Measurements from ENCODE around the gene POU2AF3. TPM values are rescaled to one million over a fixed set of nuclear protein-coding genes. Genes with fewer than 3 reads are reported as not detected.

Gene POU2AF3
- total RNA-seq, 2 experiments from 2014 or later: not detected

- Histone ChIP-seq H3K36me3 (ENCODE audit: insufficient read depth, low read length) (no peaks in the 10 kb centered on the region), H3K4me3 (ENCODE audit: low read length) (no peak overlapping the region), H3K9me3 (ENCODE audit: control insufficient read depth in 1 of 2, insufficient read depth in 1 of 2, low read length in 2 of 2) (no peaks in the 10 kb centered on the region), H3K4me1 (ENCODE audit: insufficient read depth, low read length) (peaks cover 6% of the 10 kb centered on the region), H3K27ac (ENCODE audit: low read depth in 1 of 2, low read length in 2 of 2) (no peak overlapping the region), H3K27me3 (ENCODE audit: control insufficient read depth in 1 of 2, insufficient read depth in 2 of 2, low read length in 2 of 2) (peaks cover 22 to 32% of the 10 kb centered on the region in 2 experiments)
- Mint-ChIP-seq H3K27ac (no peak overlapping the region), H3K27me3 (peaks cover 59% of the 10 kb centered on the region), H3K4me1 (ENCODE audit: low read depth) (peaks cover 5% of the 10 kb centered on the region), H3K36me3 (ENCODE audit: low read depth) (no peaks in the 10 kb centered on the region), H3K9me3 (no peaks in the 10 kb centered on the region), H3K4me3 (no peak overlapping the region)
- no peak for TF ChIP-seq CTCF (IDR thresholded peaks at IDR 0.05)
- DNase-seq (no peak), ATAC-seq (ENCODE audit: poor library complexity) (no peak)
- ChIA-PET CTCF (no interaction called here), POLR2A (no interaction called here)
- intact Hi-C loops (cut with DNase I, micrococcal nuclease): loop anchor here in 1 of 2 experiments (5.0 kb wide), 1 partner anchor 1990 kb away; no protein-coding TSS in a partner anchor
Measured at GRCh38 chr11:111302298-111302697, 4.0 kb downstream of the POU2AF3 start.

- no peak overlapping the region for H3K27ac ChIP-seq (ENCODE audit: low read depth in 1 of 2, low read length in 2 of 2)
- DNase-seq (no peak), ATAC-seq (ENCODE audit: poor library complexity) (no peak)
- H3K27me3 ChIP-seq (ENCODE audit: control insufficient read depth in 1 of 2, insufficient read depth in 2 of 2, low read length in 2 of 2): peaks cover 19 to 27% of the 10 kb centered on the region in 2 experiments
- intact Hi-C loops (cut with DNase I, micrococcal nuclease): loop anchor here in 1 of 2 experiments (5.0 kb wide), 1 partner anchor 1989 kb away; no protein-coding TSS in a partner anchor
- no peak overlapping the region for H3K27ac Mint-ChIP-seq
- TF ChIP-seq CTCF (IDR thresholded peaks at IDR 0.05): no peak
- no peaks in the 10 kb centered on the region for H3K36me3 ChIP-seq (ENCODE audit: insufficient read depth, low read length)
- no peak overlapping the region for H3K4me3 ChIP-seq (ENCODE audit: low read length)
- CTCF ChIA-PET: no interaction called here
- H3K27me3 Mint-ChIP-seq: peaks cover 57% of the 10 kb centered on the region
- no peaks in the 10 kb centered on the region for H3K9me3 Mint-ChIP-seq
- no peak overlapping the region for H3K4me3 Mint-ChIP-seq
- no peaks in the 10 kb centered on the region for H3K36me3 Mint-ChIP-seq (ENCODE audit: low read depth)
- peaks cover 6% of the 10 kb centered on the region for H3K4me1 ChIP-seq (ENCODE audit: insufficient read depth, low read length)
- no peaks in the 10 kb centered on the region for H3K9me3 ChIP-seq (ENCODE audit: control insufficient read depth in 1 of 2, insufficient read depth in 1 of 2, low read length in 2 of 2)
- H3K4me1 Mint-ChIP-seq (ENCODE audit: low read depth): no peaks in the 10 kb centered on the region
- POLR2A ChIA-PET: no interaction called here
Measured at GRCh38 chr11:111303461-111303860, 5.1 kb downstream of the POU2AF3 start.

- no peaks in the 10 kb centered on the region for H3K36me3 Mint-ChIP-seq (ENCODE audit: low read depth)
- H3K27me3 ChIP-seq (ENCODE audit: control insufficient read depth in 1 of 2, insufficient read depth in 2 of 2, low read length in 2 of 2): peaks cover 13 to 14% of the 10 kb centered on the region in 2 experiments
- no peaks in the 10 kb centered on the region for H3K9me3 ChIP-seq (ENCODE audit: control insufficient read depth in 1 of 2, insufficient read depth in 1 of 2, low read length in 2 of 2)
- no peaks in the 10 kb centered on the region for H3K4me1 ChIP-seq (ENCODE audit: insufficient read depth, low read length)
- no peaks in the 10 kb centered on the region for H3K9me3 Mint-ChIP-seq
- H3K4me1 Mint-ChIP-seq (ENCODE audit: low read depth): no peaks in the 10 kb centered on the region
- H3K27ac Mint-ChIP-seq: no peak overlapping the region
- H3K4me3 ChIP-seq (ENCODE audit: low read length): no peak overlapping the region
- intact Hi-C loops (cut with DNase I, micrococcal nuclease): loop anchor here in 1 of 2 experiments (5.0 kb wide), 1 partner anchor 42 kb away; no protein-coding TSS in a partner anchor
- ChIA-PET POLR2A (no interaction called here), CTCF (no interaction called here)
- H3K4me3 Mint-ChIP-seq: no peak overlapping the region
- DNase-seq (no peak), ATAC-seq (ENCODE audit: poor library complexity) (no peak)
- H3K36me3 ChIP-seq (ENCODE audit: insufficient read depth, low read length): no peaks in the 10 kb centered on the region
- H3K27me3 Mint-ChIP-seq: peaks cover 54% of the 10 kb centered on the region
- H3K27ac ChIP-seq (ENCODE audit: low read depth in 1 of 2, low read length in 2 of 2): no peak overlapping the region
- no peak for TF ChIP-seq CTCF (IDR thresholded peaks at IDR 0.05)
Measured at GRCh38 chr11:111305162-111305802, 6.9 kb downstream of the POU2AF3 start.

Measured in CD4-positive, alpha-beta T cell (primary cell).